ENCODE measurements around the gene HES5. TPM values are rescaled to one million over a fixed set of nuclear protein-coding genes. Genes with fewer than 3 reads are reported as not detected.
A peak's percentile ranks its signal among the peaks of the same experiment; 100 is the strongest.
"Not testable (repeated sequence)": the region's sequence is repeated elsewhere in the genome, so short reads cannot be mapped to it uniquely, and the experiment has no call there.

HES5 gene, protein sequence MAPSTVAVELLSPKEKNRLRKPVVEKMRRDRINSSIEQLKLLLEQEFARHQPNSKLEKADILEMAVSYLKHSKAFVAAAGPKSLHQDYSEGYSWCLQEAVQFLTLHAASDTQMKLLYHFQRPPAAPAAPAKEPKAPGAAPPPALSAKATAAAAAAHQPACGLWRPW
- total RNA-seq: 1 to 10 TPM in 1 of 2 donors, under 1 TPM in 1; 0.27 to 2.7 TPM

DNA sequence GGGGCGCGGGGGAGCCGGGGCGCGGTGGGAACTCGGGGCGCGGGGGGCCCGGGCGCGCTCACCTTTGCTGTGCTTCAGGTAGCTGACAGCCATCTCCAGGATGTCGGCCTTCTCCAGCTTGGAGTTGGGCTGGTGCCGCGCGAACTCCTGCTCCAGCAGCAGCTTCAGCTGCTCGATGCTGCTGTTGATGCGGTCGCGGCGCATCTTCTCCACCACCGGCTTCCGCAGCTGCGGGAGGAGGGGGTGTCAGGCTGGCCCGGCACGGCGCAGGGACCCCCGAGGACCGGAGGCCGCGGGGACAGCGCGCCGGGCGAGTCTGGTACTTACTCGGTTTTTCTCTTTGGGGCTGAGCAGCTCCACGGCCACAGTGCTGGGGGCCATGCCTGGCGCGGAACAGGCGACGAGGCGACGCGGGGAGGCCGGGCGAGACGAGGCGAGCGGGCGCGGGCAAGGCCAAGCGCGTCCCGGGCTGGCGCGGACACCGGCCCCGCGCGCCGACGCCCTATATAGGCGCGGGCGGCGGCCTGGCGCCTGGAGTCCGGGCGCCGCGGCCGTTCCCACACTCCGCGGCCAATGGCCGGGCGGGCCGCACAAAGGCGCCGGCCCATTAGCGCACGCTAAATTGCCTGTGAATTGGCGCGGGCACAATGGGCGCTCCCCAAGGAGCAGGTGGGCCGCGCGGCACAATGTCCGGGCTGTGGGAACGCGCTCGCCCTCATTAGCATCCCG is at the start of gene HES5:
Gene HES5, minus strand, starts transcription at position 480 of the 729 bp plus-strand sequence. Its CDS starts 99 bp downstream, at position 381.
- ATAC-seq (ENCODE audit: insufficient number of reproducible peaks, low FRiP score, low read depth): no peak
- H3K27ac ChIP-seq: peak within 1 kb of the TSS in 1 of 2 donors; percentile 56

GRCh38 chr1:2578758-2579118 is 48.7 kb upstream of the HES5 start:
- Histone ChIP-seq H3K4me3 (no peak overlapping the region), H3K4me1 (ENCODE audit: control insufficient read depth in 1 of 2, low read depth in 2 of 2) (no peaks in the 10 kb centered on the region), H3K27ac (peak overlapping the region in 1 of 2 donors; percentile 44), H3K36me3 (no peaks in the 10 kb centered on the region), H3K27me3 (replicated peaks; ENCODE audit: insufficient read depth) (no peaks in the 10 kb centered on the region), H3K9me3 (no peaks in the 10 kb centered on the region)
- ATAC-seq (ENCODE audit: insufficient number of reproducible peaks, low FRiP score, low read depth) (no peak), DNase-seq (ENCODE audit: low spot score) (no peak)
- TF ChIP-seq, protein P1, sequence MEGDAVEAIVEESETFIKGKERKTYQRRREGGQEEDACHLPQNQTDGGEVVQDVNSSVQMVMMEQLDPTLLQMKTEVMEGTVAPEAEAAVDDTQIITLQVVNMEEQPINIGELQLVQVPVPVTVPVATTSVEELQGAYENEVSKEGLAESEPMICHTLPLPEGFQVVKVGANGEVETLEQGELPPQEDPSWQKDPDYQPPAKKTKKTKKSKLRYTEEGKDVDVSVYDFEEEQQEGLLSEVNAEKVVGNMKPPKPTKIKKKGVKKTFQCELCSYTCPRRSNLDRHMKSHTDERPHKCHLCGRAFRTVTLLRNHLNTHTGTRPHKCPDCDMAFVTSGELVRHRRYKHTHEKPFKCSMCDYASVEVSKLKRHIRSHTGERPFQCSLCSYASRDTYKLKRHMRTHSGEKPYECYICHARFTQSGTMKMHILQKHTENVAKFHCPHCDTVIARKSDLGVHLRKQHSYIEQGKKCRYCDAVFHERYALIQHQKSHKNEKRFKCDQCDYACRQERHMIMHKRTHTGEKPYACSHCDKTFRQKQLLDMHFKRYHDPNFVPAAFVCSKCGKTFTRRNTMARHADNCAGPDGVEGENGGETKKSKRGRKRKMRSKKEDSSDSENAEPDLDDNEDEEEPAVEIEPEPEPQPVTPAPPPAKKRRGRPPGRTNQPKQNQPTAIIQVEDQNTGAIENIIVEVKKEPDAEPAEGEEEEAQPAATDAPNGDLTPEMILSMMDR (IDR thresholded peaks at IDR 0.05): no peak

More for the DNA sequence above, at the start of gene HES5:
- no peaks in the 10 kb centered on the region for H3K36me3 ChIP-seq
- peaks cover 46 to 65% of the 10 kb centered on the region in 2 donors for H3K4me1 ChIP-seq (ENCODE audit: control insufficient read depth in 1 of 2, low read depth in 2 of 2)
- H3K9me3 ChIP-seq: no peaks in the 10 kb centered on the region
- H3K27me3 ChIP-seq (replicated peaks; ENCODE audit: insufficient read depth): no peaks in the 10 kb centered on the region
- no peak for DNase-seq (ENCODE audit: low spot score)
- peak within 1 kb of the TSS; percentile 68 for H3K4me3 ChIP-seq
- TF ChIP-seq, protein P1 (IDR thresholded peaks at IDR 0.05): no peak

- H3K9me3 ChIP-seq; DNase-seq (ENCODE audit: low spot score); H3K27me3 ChIP-seq (replicated peaks; ENCODE audit: insufficient read depth); ATAC-seq (ENCODE audit: insufficient number of reproducible peaks, low FRiP score, low read depth); H3K36me3 ChIP-seq; H3K4me1 ChIP-seq (ENCODE audit: control insufficient read depth in 1 of 2, low read depth in 2 of 2): not testable (repeated sequence)
- H3K27ac ChIP-seq: peak overlapping the region in 1 of 2 donors; percentile 44
- peak overlapping the region; percentile 43 for H3K4me3 ChIP-seq
Measured at GRCh38 chr1:2577565-2578075, 47.6 kb upstream of the HES5 start.

DNA sequence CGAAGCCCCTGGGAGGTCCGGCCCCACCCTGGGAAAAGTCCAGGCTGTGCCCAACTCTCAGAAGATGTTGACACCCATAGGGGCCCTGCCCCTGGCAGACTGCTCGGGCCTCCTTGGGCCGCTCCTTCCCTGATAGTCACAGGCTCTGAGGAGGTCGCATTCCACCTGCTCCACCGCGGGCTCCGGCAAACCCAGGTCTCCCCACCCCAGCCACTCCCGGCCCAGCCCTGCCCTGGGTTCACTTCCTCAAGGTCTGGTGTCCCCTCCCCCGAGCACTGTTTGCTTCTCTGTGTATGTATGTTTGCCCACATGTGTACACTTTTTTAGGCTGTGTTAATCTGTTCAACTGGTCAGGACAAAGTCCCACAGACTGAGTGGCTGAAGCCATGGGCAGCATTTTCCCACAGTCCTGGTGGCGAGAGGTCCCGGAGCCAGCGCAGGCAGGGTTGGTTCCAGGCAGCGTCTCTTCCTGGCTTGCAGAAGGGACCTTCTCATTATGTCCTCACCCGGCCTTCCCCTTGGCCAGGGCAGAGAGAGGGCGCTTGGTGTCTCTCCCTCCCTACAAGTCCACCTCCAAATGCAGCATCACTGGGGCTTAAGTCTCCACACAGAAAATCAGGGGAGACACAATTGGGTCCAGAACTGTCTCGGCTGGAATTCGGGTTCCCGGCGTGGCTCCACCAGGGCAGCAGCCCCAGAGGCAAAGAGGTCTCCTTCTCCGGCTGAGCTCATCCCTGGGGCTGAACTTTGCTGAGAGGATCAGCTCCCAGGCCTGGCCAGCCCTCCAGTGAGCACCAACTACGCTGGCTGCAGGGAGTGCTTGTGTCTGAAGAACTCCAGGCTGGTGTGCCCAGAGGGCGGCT is 46.0 kb upstream of the HES5 start:
- H3K4me1 ChIP-seq (ENCODE audit: control insufficient read depth in 1 of 2, low read depth in 2 of 2): no peaks in the 10 kb centered on the region
- H3K9me3 ChIP-seq: peaks cover 5% of the 10 kb centered on the region
- no peak for DNase-seq (ENCODE audit: low spot score)
- H3K36me3 ChIP-seq: no peaks in the 10 kb centered on the region
- ATAC-seq (ENCODE audit: insufficient number of reproducible peaks, low FRiP score, low read depth): no peak
- H3K27ac ChIP-seq: no peak overlapping the region
- no peaks in the 10 kb centered on the region for H3K27me3 ChIP-seq (replicated peaks; ENCODE audit: insufficient read depth)
- TF ChIP-seq, protein P1 (IDR thresholded peaks at IDR 0.05): no peak
- no peak overlapping the region for H3K4me3 ChIP-seq

GRCh38 chr1:2574350-2574749 is 44.3 kb upstream of the HES5 start:
- H3K27me3 ChIP-seq (replicated peaks; ENCODE audit: insufficient read depth): no peaks in the 10 kb centered on the region

More at GRCh38 chr1:2574350-2574749, 44.3 kb upstream of the HES5 start:
- Histone ChIP-seq H3K27ac (no peak overlapping the region), H3K4me3 (no peak overlapping the region), H3K4me1 (ENCODE audit: control insufficient read depth in 1 of 2, low read depth in 2 of 2) (no peaks in the 10 kb centered on the region), H3K36me3 (no peaks in the 10 kb centered on the region), H3K9me3 (peaks cover 5% of the 10 kb centered on the region)
- no peak for ATAC-seq (ENCODE audit: insufficient number of reproducible peaks, low FRiP score, low read depth)
- TF ChIP-seq, protein P1 (IDR thresholded peaks at IDR 0.05): no peak
- DNase-seq (ENCODE audit: low spot score): no peak

Data from thoracic aorta (tissue), 2 donors.